HG03520 (cell line): ENCODE data around the gene MAP1A.
"Not testable (repeated sequence)": the region's sequence is repeated elsewhere in the genome, so short reads cannot be mapped to it uniquely, and the experiment has no call there.

Experiments
- ATAC-seq: cut with Tn5 transposase; IDR thresholded peaks from one replicate; pipeline ENCODE4 v1.9.1; 2021; ENCODE audit warnings: mild to moderate bottlenecking, moderate library complexity; ENCODE audit not compliant: unreplicated experiment

The MAP1A gene

DNA sequence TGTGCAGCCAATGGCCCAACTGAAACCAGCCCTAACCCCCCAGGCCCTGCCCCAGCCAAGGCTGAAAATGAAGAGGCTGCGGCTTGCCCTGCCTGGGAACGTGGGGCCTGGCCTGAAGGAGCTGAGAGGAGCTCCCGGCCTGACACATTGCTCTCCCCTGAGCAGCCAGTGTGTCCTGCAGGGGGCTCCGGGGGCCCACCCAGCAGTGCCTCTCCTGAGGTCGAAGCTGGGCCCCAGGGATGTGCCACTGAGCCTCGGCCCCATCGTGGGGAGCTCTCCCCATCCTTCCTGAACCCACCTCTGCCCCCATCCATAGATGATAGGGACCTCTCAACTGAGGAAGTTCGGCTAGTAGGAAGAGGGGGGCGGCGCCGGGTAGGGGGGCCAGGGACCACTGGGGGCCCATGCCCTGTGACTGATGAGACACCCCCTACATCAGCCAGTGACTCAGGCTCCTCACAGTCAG, 11.2 kb downstream of the MAP1A start:
- no peak for ATAC-seq

GRCh38 chr15:43529141-43529540, 11.7 kb downstream of the MAP1A start:
- no peak for ATAC-seq

DNA sequence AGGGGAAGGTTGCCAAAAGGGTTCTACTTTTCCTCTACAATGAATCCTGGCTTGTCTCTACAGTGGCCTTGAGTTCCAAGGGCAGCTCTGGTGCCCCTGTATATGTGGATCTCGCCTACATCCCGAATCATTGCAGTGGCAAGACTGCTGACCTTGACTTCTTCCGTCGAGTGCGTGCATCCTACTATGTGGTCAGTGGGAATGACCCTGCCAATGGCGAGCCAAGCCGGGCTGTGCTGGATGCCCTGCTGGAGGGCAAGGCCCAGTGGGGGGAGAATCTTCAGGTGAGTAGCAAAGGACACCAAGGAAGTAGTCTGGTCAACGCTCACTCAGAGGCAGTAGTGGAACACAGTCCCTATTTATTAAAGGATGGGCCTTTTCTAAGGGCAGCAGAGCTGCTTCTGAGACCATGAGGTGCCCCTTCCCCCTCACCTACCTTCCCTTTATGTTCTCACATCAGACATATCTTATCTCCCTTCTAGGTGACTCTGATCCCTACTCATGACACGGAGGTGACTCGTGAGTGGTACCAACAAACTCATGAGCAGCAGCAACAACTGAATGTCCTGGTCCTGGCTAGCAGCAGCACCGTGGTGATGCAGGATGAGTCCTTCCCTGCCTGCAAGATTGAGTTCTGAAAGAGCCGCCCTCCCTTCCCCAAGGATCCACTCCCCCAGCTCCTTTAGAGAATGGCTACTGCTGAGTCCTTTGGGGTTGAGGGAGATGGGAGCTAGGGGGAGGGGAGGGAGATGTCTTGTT, 12.4 kb downstream of the MAP1A start:
- no peak for ATAC-seq

GRCh38 chr15:43531018-43531670, 13.7 kb downstream of the MAP1A start:
- no peak for ATAC-seq

- not testable (repeated sequence) for ATAC-seq
Observed at GRCh38 chr15:43532826-43533225, 15.4 kb downstream of the MAP1A start.

DNA sequence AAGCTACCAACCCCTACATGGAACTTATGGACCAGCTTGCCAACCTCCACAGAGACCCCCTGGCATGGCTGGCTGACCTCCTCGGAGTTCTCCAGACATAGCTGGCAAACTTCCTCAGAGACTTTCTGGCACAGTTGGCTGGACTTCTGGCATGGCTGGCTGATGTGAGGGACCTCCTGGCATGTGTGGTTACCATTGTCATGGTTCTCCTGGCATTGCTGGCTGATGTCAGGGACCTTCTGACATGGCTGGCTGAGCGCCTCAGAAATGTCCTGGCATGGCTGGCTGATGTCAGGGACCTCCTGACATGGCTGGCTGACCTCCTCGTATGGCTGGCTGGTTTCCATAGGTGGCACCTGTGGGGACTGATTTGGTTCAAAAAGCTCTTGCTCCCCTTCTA, 17.5 kb downstream of the MAP1A start:
- no peak for ATAC-seq

- ATAC-seq: no peak
Observed at GRCh38 chr15:43538091-43538490, 20.7 kb downstream of the MAP1A start.

DNA sequence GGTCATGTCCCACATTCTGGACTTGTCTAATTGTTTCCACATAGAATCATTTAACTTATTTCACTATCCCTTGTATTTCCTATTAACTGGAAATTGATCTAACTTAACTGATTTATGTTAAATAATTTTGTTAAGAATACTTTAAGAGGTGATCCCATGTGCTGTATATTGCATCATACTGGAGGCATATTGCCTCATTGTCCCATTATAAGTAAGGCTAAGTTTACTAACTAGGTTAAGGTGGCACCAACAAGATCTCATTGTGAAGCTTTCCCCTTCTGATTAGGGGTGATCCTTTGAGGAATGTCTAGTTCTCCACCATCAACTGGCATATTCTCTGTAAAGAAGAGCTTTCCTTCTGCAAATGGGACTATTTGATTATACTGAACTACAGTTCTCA, 24.4 kb downstream of the MAP1A start:
- no peak for ATAC-seq

- no peak for ATAC-seq
Observed at GRCh38 chr15:43544266-43544665, 26.9 kb downstream of the MAP1A start.

- no peak for ATAC-seq
Observed at GRCh38 chr15:43545426-43545825, 28.0 kb downstream of the MAP1A start.

- ATAC-seq: no peak
Observed at GRCh38 chr15:43547539-43547938, 30.1 kb downstream of the MAP1A start.

GRCh38 chr15:43550527-43551363, 33.3 kb downstream of the MAP1A start:
- no peak for ATAC-seq

DNA sequence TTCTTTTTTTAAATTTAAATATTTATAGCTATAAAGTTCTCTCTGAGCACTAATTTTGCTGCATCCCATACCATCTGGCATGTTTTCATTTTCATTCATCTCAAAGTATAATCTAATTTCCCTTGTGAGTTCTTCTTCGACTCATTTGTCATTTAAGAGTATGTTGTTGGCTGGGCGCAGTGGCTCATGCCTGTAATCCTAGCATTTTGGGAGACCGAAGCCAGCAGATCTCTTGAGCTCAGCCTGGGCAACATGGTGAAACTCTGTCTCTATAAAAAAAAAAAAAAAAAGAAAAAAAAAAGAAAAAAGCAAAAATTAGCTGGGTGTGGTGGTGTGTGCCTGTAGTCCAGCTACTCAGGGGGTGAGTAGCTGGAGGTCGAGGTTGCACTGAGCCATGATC, 34.8 kb downstream of the MAP1A start:
- ATAC-seq: no peak

- ATAC-seq: no peak
Observed at GRCh38 chr15:43552986-43553385, 35.6 kb downstream of the MAP1A start.

GRCh38 chr15:43562753-43563152, 45.3 kb downstream of the MAP1A start:
- ATAC-seq: not testable (repeated sequence)

- ATAC-seq: not testable (repeated sequence)
Observed at GRCh38 chr15:43563793-43564192, 46.4 kb downstream of the MAP1A start.

DNA sequence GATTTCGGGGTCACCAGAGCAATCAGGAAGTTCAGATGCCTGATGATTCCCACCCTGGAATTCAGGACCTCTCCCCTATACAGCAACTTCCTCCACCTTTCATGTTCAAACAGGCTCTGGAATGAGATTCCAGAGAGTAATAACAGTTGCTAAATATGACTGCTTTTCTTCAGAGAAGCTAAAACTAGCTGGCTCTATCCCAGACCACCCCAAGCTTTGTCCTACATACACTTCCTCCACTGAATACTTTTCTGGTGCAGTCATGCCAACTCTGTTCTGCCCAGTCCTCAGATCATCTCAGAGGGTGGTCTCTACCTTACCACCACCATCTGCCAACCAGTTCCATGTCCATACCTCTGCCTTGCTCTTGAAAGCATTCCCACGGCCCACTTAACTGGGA, 49.2 kb downstream of the MAP1A start:
- not testable (repeated sequence) for ATAC-seq

DNA sequence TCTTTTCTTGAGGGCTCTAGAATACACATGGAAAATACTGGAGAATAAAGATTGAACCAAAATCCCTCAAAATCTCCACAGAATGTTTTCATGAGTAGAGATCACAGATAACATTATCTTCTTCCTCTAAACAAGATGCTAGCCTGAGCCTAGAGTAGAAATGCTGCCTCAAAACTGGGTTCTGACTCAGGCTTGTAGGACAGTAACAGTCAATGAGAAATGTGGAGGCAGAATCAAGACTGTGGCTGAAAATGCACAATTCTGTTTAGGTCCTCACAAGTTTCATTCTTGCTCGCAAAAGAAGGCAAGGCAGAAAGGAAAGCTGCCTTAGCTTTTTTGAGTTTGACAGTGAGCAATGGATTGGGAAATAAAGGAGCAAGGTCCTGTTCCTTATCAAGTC, 57.2 kb downstream of the MAP1A start:
- not testable (repeated sequence) for ATAC-seq
